ENCODE results near the gene RPUSD1. TPM values are rescaled to one million over a fixed set of nuclear protein-coding genes. Genes with fewer than 3 reads are reported as not detected.

RPUSD1 gene
- total RNA-seq, 1 experiment from 2014 or later, result 41.1 TPM

DNA sequence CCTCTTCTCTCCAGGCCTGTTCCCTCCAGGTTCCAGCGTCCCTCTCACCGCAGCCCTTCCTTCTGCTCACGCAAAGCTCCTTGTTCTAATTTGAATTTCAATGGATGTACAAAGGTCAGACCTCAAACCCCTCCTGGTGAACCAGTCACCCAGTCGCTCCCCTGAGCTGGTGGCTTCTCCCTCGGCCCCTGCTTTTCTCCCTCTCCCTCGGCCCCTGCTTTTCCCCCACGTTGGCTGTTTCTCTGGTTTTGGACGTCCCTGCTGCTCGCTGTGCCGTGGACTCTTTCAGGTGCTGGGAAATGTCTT, 36.2 kb downstream of the RPUSD1 start:
- no peak for TF ChIP-seq EZH2 (IDR thresholded peaks at IDR 0.05; ENCODE audit: borderline replicate concordance, low read depth, low read length, poor library complexity, severe bottlenecking)
- TF ChIP-seq, protein P1, sequence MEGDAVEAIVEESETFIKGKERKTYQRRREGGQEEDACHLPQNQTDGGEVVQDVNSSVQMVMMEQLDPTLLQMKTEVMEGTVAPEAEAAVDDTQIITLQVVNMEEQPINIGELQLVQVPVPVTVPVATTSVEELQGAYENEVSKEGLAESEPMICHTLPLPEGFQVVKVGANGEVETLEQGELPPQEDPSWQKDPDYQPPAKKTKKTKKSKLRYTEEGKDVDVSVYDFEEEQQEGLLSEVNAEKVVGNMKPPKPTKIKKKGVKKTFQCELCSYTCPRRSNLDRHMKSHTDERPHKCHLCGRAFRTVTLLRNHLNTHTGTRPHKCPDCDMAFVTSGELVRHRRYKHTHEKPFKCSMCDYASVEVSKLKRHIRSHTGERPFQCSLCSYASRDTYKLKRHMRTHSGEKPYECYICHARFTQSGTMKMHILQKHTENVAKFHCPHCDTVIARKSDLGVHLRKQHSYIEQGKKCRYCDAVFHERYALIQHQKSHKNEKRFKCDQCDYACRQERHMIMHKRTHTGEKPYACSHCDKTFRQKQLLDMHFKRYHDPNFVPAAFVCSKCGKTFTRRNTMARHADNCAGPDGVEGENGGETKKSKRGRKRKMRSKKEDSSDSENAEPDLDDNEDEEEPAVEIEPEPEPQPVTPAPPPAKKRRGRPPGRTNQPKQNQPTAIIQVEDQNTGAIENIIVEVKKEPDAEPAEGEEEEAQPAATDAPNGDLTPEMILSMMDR (conservative IDR thresholded peaks at IDR 0.05; ENCODE audit: low read depth, low read length), result no peak
- POLR2A ChIA-PET (ENCODE audit: low non-redundant PET), result no interaction called here
- H3K4me1 ChIP-seq (ENCODE audit: insufficient read depth, low read length, poor library complexity, severe bottlenecking), result no peaks in the 10 kb centered on the region

DNA sequence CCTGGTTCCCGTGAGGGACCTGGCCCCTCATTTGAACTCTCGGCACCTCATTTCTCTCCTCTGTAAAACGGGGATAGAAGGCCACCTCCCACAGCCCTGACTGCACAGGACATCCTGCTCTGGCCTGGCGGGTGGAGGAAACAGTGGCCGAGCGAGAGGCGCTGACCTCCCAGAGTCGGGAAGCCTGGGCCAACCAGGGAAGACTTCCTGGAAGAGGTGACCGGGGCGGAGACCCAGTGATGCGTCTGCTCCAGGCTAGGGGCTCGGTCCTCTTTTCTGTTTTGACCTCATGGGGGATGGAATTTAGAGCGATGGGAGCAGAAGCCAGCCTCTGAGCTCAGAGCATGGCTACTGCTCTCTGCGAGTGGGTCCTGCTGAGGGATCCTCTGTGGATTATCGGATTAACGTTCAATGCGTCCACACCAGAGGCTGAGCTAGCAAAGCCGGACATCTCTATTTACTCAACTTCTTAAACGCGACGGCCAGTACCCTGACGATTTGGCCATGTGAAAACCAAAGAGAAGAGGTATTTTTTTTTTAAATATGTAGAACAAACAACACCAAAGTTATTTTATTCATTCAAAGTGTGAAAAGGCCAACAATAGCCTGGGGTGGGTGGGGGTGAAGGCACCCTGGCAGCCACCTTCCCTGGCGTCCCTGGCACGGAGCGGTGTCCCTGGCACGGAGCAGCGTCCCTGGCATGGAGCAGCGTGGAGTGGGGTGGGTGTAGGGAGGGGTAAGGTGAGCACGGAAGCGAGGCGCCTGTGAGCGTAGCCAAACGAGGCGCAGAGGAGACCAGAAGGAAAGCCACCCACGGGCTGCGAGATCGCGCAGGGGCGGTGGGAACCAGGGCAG, 36.8 kb downstream of the RPUSD1 start:
- H3K9me3 ChIP-seq (ENCODE audit: low read depth, low read length, poor library complexity, severe bottlenecking), result no peaks in the 10 kb centered on the region
- no peak for DNase-seq (ENCODE audit: low spot score)
- no peaks in the 10 kb centered on the region for H3K4me1 ChIP-seq (ENCODE audit: insufficient read depth, low read length, poor library complexity, severe bottlenecking)
- no peak overlapping the region for H3K27ac ChIP-seq (ENCODE audit: low read depth, low read length, poor library complexity, severe bottlenecking)
- TF ChIP-seq EZH2 (IDR thresholded peaks at IDR 0.05; ENCODE audit: borderline replicate concordance, low read depth, low read length, poor library complexity, severe bottlenecking), result no peak
- TF ChIP-seq, protein P1 (conservative IDR thresholded peaks at IDR 0.05; ENCODE audit: low read depth, low read length), result no peak
- ChIA-PET POLR2A (ENCODE audit: low non-redundant PET) (no interaction called here), CTCF (no interaction called here)
- no peak overlapping the region for H3K4me3 ChIP-seq (ENCODE audit: low read depth, low read length, poor library complexity, severe bottlenecking)
- no peaks in the 10 kb centered on the region for H3K36me3 ChIP-seq (ENCODE audit: insufficient read depth, low read length, poor library complexity, severe bottlenecking)
- no peaks in the 10 kb centered on the region for H3K27me3 ChIP-seq (replicated peaks; ENCODE audit: insufficient read depth, low read depth, low read length, poor library complexity)
- intact Hi-C loops (cut with micrococcal nuclease; ENCODE audit: unreplicated experiment), result no loop called here
- BruUV-seq (replicated peaks), result no TSS peak

More for the DNA sequence above, 36.2 kb downstream of the RPUSD1 start:
- intact Hi-C loops (cut with micrococcal nuclease; ENCODE audit: unreplicated experiment), result no loop called here
- BruUV-seq (replicated peaks), result no TSS peak
- no peak for DNase-seq (ENCODE audit: low spot score)
- H3K36me3 ChIP-seq (ENCODE audit: insufficient read depth, low read length, poor library complexity, severe bottlenecking), result no peaks in the 10 kb centered on the region
- CTCF ChIA-PET, result no interaction called here
- no peaks in the 10 kb centered on the region for H3K9me3 ChIP-seq (ENCODE audit: low read depth, low read length, poor library complexity, severe bottlenecking)
- no peaks in the 10 kb centered on the region for H3K27me3 ChIP-seq (replicated peaks; ENCODE audit: insufficient read depth, low read depth, low read length, poor library complexity)
- no peak overlapping the region for H3K27ac ChIP-seq (ENCODE audit: low read depth, low read length, poor library complexity, severe bottlenecking)
- no peak overlapping the region for H3K4me3 ChIP-seq (ENCODE audit: low read depth, low read length, poor library complexity, severe bottlenecking)

DNA sequence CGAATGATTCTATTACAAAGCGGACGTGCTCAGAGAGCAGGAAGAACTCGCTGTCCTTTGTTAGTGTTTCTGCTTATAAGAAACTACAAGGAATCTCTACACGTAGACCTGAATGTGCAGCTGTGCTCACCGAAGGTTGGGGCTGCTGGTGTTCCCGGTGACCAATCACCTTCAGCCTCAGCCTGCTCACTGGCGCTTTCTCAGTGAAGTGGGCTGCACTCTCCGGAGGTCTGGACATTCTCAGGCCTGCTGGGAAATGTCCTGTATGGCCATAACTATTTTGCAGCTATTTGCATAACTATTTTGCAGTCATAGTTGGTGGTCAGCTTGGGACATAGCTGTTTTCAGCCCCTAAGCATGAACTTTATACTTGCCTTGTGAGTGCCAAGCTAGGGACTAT, 37.7 kb downstream of the RPUSD1 start:
- no peak for DNase-seq (ENCODE audit: low spot score)
- POLR2A ChIA-PET (ENCODE audit: low non-redundant PET), result no interaction called here

More for the DNA sequence above, 37.7 kb downstream of the RPUSD1 start:
- CTCF ChIA-PET, result no interaction called here
- BruUV-seq (replicated peaks), result no TSS peak
- Histone ChIP-seq H3K36me3 (ENCODE audit: insufficient read depth, low read length, poor library complexity, severe bottlenecking) (no peaks in the 10 kb centered on the region), H3K27ac (ENCODE audit: low read depth, low read length, poor library complexity, severe bottlenecking) (no peak overlapping the region), H3K9me3 (ENCODE audit: low read depth, low read length, poor library complexity, severe bottlenecking) (no peaks in the 10 kb centered on the region), H3K4me3 (ENCODE audit: low read depth, low read length, poor library complexity, severe bottlenecking) (no peak overlapping the region), H3K27me3 (replicated peaks; ENCODE audit: insufficient read depth, low read depth, low read length, poor library complexity) (no peaks in the 10 kb centered on the region), H3K4me1 (ENCODE audit: insufficient read depth, low read length, poor library complexity, severe bottlenecking) (no peaks in the 10 kb centered on the region)
- TF ChIP-seq EZH2 (IDR thresholded peaks at IDR 0.05; ENCODE audit: borderline replicate concordance, low read depth, low read length, poor library complexity, severe bottlenecking), result no peak
- TF ChIP-seq, protein P1 (conservative IDR thresholded peaks at IDR 0.05; ENCODE audit: low read depth, low read length), result no peak
- intact Hi-C loops (cut with micrococcal nuclease; ENCODE audit: unreplicated experiment), result no loop called here

Data from A673 (cell line).